ENCODE measurements around the gene TREH.

GRCh38 chr11:118697346-118697745 lies 17.9 kb upstream of the TREH start:
- TF ChIP-seq POLR2A (IDR thresholded peaks at IDR 0.05) (no peak), CTCF (IDR thresholded peaks at IDR 0.05) (no peak), POLR2AphosphoS5 (IDR thresholded peaks at IDR 0.05) (no peak)

Measured in prostate gland (tissue), 2 donors.